ENCODE data around the gene CENPT.
A peak's percentile ranks its signal among the peaks of the same experiment; 100 is the strongest.

The CENPT gene

DNA sequence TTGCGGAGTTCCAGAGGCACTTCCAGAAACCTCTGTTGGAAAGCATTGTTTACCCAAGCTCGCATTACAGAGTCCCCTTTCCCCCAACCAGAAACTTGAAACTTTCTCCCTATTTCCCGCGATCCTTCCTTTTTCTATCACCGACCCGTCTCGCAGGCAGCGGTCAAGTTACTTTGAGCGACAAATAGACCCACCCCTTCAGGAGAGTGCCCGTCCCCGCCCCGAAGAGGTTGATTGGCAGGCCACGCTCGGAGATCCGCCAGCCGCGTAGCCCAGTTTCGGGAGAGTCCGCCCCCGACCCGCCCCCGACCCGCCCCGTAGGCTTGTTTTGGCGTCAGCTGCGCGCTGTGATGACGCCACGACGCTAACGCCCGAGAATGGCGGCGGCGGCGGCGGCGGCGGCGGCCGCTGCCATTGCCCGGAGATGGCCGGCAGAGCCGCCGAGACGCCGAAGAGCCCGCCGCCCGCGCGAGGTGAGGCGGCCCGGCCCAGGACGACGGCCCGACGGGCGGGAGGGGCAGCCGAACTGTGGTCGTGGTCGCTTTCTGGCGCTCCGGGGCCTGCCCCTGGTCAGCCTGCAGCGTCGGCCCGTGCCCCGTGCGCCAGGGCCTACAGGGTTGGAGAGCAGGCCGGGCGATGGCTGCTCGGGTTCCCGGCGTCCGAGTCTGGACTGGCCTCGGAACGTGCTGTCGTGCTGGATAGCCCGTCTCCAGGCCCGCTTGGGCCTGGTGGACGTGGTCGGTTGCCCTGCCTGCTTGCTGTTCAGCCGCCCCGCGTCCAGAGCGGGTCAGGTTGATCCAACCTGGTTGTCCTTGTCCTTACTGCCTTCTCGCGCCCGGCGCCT, 45.6 kb upstream of the CENPT start, which contains the start of gene PSKH1:
Gene PSKH1 (plus strand): TSS at position 356 of the 844 bp plus-strand sequence. CDS start 15,496 bp downstream, outside the sequence.
- Histone ChIP-seq H4K20me1 (ENCODE audit: insufficient read depth, low read length) (peaks cover 3% of the 10 kb centered on the region; the same call in 1 of the 2 replicates), H3K4me3 (ENCODE audit: low read depth in 1 of 2, low read length in 2 of 2) (peak within 1 kb of the TSS; percentile 78 to 97), H3K9me3 (ENCODE audit: insufficient read depth, low read length, severe bottlenecking) (no peaks in the 10 kb centered on the region), H3K4me1 (ENCODE audit: insufficient read depth, low read length) (peaks cover 32% of the 10 kb centered on the region), H3K79me2 (ENCODE audit: insufficient read depth, low read length) (peaks cover 50% of the 10 kb centered on the region), H2AFZ (ENCODE audit: low read depth, low read length) (peak within 1 kb of the TSS; percentile 95), H3K4me2 (ENCODE audit: insufficient read depth, low read length) (peak within 1 kb of the TSS; percentile 94), H3K27ac (ENCODE audit: low read length) (peak within 1 kb of the TSS; percentile 78), H3K9ac (ENCODE audit: low read depth, low read length) (peak within 1 kb of the TSS; percentile 97), H3K27me3 (ENCODE audit: insufficient read depth, low read length, poor library complexity) (no peaks in the 10 kb centered on the region), H3K36me3 (ENCODE audit: insufficient read depth, low read length) (peaks cover 5% of the 10 kb centered on the region; the same call in 1 of the 2 replicates)
- TF ChIP-seq, protein P1, sequence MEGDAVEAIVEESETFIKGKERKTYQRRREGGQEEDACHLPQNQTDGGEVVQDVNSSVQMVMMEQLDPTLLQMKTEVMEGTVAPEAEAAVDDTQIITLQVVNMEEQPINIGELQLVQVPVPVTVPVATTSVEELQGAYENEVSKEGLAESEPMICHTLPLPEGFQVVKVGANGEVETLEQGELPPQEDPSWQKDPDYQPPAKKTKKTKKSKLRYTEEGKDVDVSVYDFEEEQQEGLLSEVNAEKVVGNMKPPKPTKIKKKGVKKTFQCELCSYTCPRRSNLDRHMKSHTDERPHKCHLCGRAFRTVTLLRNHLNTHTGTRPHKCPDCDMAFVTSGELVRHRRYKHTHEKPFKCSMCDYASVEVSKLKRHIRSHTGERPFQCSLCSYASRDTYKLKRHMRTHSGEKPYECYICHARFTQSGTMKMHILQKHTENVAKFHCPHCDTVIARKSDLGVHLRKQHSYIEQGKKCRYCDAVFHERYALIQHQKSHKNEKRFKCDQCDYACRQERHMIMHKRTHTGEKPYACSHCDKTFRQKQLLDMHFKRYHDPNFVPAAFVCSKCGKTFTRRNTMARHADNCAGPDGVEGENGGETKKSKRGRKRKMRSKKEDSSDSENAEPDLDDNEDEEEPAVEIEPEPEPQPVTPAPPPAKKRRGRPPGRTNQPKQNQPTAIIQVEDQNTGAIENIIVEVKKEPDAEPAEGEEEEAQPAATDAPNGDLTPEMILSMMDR (IDR thresholded peaks at IDR 0.05; ENCODE audit: borderline replicate concordance, extremely low read depth, low read length, poor library complexity, severe bottlenecking), result no peak
- no peak for TF ChIP-seq EZH2 (IDR thresholded peaks at IDR 0.05; ENCODE audit: borderline replicate concordance, low read depth, low read length, severe bottlenecking)
- DNase-seq (peak; percentile 95), ATAC-seq (ENCODE audit: insufficient read depth, low read depth) (peak; percentile 98)

DNA sequence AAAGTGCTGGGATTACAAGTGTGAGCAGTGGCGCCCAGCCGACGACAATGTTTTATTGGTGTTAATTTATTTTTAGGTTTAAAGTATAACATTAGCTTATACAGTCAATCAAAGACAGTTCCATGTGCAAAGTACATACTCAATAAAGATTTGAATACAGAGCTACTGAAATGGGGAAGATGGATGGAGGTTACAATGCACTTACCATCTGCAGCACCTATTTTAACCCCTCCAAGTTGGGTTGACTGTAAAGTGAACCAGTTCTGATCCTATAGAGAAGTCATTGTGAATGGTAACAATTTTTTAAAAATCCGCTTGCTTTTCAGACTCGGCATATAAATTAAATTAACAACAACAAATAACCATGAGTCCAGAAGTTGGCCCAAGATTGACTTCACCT, 44.9 kb upstream of the CENPT start:
- Histone ChIP-seq H3K4me1 (ENCODE audit: insufficient read depth, low read length) (peaks cover 32% of the 10 kb centered on the region), H3K9me3 (ENCODE audit: insufficient read depth, low read length, severe bottlenecking) (no peaks in the 10 kb centered on the region), H2AFZ (ENCODE audit: low read depth, low read length) (peak overlapping the region; percentile 87), H3K36me3 (ENCODE audit: insufficient read depth, low read length) (peaks cover 5% of the 10 kb centered on the region; the same call in 1 of the 2 replicates), H3K27ac (ENCODE audit: low read length) (peak overlapping the region; percentile 78), H3K4me3 (ENCODE audit: low read depth in 1 of 2, low read length in 2 of 2) (peak overlapping the region; percentile 78 to 97), H3K79me2 (ENCODE audit: insufficient read depth, low read length) (peaks cover 43% of the 10 kb centered on the region), H4K20me1 (ENCODE audit: insufficient read depth, low read length) (no peaks in the 10 kb centered on the region), H3K9ac (ENCODE audit: low read depth, low read length) (peak overlapping the region; percentile 97), H3K4me2 (ENCODE audit: insufficient read depth, low read length) (peak overlapping the region; percentile 94), H3K27me3 (ENCODE audit: insufficient read depth, low read length, poor library complexity) (no peaks in the 10 kb centered on the region)
- DNase-seq (no peak), ATAC-seq (ENCODE audit: insufficient read depth, low read depth) (no peak)
- TF ChIP-seq, protein P1 (IDR thresholded peaks at IDR 0.05; ENCODE audit: borderline replicate concordance, extremely low read depth, low read length, poor library complexity, severe bottlenecking), result no peak
- TF ChIP-seq EZH2 (IDR thresholded peaks at IDR 0.05; ENCODE audit: borderline replicate concordance, low read depth, low read length, severe bottlenecking), result no peak

DNA sequence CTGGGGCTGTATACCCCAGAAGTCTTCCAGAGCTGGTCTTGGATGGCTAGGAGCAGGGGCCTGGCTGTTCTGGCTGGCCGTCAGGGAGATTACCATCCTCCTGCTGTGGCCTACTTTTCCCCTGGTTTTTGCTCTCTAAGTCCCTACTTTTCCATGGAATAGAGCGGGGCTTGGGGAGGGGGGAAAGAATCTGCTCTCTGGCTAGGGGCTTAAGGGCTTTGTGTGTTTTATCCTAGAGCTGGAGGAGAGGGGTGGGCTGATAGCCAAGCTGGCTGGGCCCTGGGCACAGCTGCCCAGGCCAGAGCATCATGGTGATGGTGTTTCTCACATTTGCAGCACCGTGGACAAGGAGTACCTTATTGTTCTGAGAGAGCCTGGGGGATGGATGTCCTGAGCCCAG, 40.8 kb upstream of the CENPT start:
- no peak for ATAC-seq (ENCODE audit: insufficient read depth, low read depth)
- H3K9ac ChIP-seq (ENCODE audit: low read depth, low read length), result no peak overlapping the region
- no peak for TF ChIP-seq EZH2 (IDR thresholded peaks at IDR 0.05; ENCODE audit: borderline replicate concordance, low read depth, low read length, severe bottlenecking)
- TF ChIP-seq, protein P1 (IDR thresholded peaks at IDR 0.05; ENCODE audit: borderline replicate concordance, extremely low read depth, low read length, poor library complexity, severe bottlenecking), result no peak

More for the DNA sequence above, 40.8 kb upstream of the CENPT start:
- Histone ChIP-seq H3K79me2 (ENCODE audit: insufficient read depth, low read length) (peaks cover 3% of the 10 kb centered on the region), H2AFZ (ENCODE audit: low read depth, low read length) (no peak overlapping the region), H3K27ac (ENCODE audit: low read length) (no peak overlapping the region), H4K20me1 (ENCODE audit: insufficient read depth, low read length) (peaks cover 12% of the 10 kb centered on the region), H3K4me1 (ENCODE audit: insufficient read depth, low read length) (peaks cover 10% of the 10 kb centered on the region; the same call in 1 of the 2 replicates), H3K4me3 (ENCODE audit: low read depth in 1 of 2, low read length in 2 of 2) (no peak overlapping the region), H3K27me3 (ENCODE audit: insufficient read depth, low read length, poor library complexity) (no peaks in the 10 kb centered on the region), H3K9me3 (ENCODE audit: insufficient read depth, low read length, severe bottlenecking) (no peaks in the 10 kb centered on the region), H3K36me3 (ENCODE audit: insufficient read depth, low read length) (peaks cover 32% of the 10 kb centered on the region), H3K4me2 (ENCODE audit: insufficient read depth, low read length) (no peak overlapping the region)
- DNase-seq, result no peak
